Superior temporal gyrus (tissue), 1 donor: Measurements from ENCODE around the gene SAP30.

ENCODE experiments used
- DNase-seq: peaks from one replicate; pipeline ENCODE4 v3.0.0-alpha.2; 2016; ENCODE audit errors: extremely low spot score

SAP30 gene

DNA sequence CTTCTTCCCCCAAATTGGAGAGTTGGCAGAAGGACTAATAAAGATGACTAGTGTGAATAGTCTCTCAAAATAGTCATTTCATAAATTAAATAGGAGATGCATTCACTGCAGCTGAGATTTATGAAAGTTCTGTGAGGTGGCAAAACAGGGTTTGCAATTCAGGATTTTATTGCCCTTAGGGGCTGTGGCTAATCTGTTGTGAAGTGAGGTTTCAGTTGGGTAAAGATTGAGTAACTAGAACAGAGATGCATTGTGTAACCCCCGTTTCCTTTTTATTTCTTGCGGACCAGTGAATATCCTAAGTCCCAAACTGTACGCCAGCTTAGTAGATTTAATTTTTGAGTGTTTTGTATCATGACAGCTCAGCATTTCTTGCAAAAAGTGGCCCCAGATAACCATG lies 44.3 kb downstream of the SAP30 start:
- DNase-seq, result peak; percentile 46

DNA sequence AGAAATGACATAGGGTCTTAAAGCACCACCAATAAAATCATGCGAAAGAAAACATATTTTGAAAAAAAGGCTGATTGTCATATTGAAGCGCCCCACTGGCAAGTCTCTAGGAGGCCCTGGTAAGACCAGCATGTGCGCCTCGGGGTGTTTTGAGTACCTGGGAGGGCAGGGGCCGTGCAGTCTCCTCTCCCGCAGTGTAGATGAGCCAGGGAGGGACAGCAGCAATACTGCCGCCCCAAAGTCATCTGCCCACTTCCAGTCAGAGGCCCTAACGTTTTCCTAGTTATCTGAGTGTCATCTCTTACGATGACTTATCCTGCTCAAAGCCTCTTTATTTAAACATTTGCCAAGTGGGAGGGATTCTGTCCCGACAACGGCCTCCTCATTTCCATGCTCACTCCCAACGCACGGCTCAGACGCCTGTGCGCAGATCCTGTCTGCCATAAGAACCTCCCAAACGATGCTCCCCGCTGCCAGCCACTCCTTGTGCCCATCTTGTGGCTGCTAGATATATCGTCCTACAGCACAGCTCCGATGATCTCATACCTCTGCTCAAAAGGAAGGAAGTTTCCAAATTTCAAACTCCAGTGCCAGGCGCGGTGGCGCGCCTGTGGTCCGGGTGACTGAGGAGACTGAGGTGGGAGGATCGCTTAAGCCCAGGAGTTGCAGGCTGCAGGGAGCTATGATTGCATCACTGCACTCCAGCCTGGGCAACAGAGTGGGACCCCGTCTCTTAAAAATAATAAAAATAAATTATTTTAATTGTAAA lies 45.3 kb downstream of the SAP30 start:
- DNase-seq, result no peak

DNA sequence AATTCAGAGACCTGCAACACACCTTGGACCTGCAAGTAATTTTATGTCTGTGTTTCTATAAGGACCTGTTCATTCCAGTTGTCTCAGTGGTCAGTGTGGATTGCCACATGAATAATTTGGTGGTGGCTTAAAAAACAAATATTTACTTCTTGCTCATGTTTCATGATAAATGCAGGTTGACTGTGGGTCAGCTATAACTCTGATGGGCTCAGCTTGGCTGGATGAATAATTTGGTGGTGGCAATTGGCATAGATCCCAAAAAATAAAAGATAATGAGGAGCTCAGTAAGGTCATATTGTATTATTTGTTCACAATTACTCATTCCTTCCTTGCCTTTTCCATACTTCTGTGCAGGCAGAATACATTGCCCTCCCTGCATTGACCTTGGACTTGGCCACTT lies 47.1 kb downstream of the SAP30 start:
- DNase-seq, result no peak

DNA sequence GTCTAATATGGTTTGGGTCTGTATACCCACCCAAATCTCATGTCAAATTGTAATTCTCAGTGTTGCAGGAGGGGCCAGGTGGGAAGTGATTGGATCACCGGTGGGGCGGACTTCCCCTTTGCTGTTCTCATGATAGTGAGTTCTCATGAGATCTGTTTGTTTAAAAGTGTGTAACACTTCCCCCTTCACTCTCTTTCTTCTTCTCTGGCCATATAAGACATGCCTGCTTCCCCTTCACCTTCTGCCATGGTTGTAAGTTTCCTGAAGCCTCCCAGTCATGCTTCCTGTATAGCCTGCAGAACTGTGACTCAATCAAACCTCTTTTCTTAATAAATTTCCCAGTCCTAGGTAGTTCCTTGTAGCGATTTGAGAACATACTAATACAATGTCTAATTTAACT lies 47.9 kb downstream of the SAP30 start:
- no peak for DNase-seq

DNA sequence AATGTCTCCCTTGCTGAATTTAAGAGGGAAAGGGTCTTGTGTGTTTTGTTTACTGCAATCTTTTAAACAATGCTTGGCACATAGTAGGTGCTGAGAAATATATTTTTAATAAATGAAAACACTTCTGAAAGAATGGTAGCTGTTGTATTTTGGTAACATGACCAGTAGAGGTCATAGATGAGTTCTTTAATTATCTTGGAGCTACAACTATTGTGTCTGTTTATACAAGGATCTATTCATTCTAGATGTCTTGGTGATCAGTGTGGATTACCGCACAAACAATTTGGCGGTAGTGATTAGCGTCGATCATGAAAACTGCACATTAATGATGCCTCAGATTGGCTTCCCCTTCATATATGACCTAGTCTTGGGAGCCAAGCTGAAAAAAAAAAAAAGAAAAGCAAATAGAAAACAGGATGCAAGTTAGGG lies 49.6 kb downstream of the SAP30 start:
- peak; percentile 79 for DNase-seq

DNA sequence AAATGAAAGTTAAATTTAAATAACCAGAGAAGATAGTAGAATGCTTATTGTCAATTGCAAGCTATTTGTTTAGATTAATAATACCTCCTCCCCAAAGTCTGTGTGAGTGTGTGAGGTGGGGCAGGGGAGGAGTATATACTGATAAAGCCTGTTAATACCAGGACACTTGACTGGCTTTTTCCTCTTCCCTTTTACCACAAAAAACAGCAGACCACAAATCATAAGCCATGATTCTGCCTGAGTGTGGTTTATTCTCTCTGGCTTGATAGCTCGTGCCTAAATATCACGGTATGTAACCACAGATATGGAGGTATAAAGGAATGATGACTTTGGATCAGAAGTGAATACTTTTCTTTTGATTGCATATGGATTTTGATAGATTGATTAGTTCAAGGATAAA lies 50.0 kb downstream of the SAP30 start:
- DNase-seq, result no peak

DNA sequence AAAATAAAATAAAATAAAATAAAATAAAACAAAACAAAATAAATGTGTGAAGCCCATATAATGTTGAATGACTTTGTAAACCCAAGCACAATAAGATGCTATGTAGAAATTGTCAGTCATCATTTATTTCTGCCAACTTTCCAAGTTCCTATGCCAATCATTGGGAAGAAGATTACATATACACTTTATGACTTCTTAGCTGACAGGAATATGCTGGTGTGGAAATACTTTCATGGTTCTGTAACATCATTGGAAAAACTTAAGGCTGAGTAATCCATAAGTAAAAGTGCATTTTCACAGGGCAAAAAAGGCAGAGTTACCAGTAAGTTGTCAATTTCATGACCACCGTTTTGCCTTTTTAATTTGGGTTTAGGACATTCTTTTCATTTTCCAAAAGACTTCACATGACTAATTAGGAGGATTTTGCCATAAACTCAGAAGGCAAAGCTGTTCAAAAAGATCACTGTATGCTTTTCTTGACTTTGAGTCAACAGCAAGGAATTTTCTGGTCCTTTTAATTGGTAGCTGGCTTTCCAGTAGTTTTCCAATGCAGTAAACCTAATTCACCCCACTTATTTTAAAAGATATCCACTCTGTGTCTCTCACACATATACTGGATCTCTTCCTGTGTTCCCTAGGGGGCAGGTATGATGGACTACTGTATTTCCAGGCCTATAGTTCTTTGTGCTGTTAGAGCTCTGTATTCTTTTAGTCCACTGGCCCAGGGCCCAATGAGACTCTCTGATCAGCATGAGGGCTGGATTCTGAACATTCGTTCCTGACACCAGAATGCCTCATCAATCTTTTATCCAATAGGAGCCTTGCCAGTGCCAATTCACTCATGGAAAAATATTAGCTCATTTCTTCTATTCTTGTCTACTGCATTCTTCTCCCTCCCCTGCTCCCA lies 54.4 kb downstream of the SAP30 start:
- DNase-seq, result no peak

DNA sequence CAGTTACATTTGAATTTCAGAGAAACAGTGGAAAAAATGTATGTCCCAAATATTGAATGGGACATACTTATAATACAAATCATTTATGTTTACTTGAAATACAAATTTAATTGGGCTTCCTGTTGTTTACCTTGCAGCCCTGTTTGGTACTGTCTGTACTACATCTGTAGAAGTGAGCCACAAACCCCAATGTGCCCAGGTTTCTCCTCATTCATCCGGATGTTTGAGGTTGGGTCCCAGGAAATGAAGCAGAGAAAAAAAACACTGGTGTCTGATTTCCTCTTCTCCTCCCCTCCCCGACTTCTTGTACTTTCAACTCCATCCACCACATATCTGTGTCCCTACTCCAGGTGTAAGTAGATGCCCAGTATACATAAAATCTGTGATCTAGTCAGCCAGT lies 55.3 kb downstream of the SAP30 start:
- no peak for DNase-seq
